Natural killer cell (primary cell): ENCODE data around the gene AGPAT3. TPM values are rescaled to one million over a fixed set of nuclear protein-coding genes. Genes with fewer than 3 reads are reported as not detected.
A peak's percentile ranks its signal among the peaks of the same experiment; 100 is the strongest.

Experiments
- ATAC-seq, 3 donors: fragments of 150-1000 bp in 2 of 3; fragments of 200-7000 bp in 1 of 3; cut with Tn5 transposase; 1 replicate in 1 of 3; 2 replicates in 2 of 3; pipeline ENCODE4 v1.10.0; 2021; ENCODE audit warnings: mild to moderate bottlenecking in 2 of 3, moderate library complexity in 2 of 3
- DNase-seq, 2 donors: peaks; one replicate each; pipeline versions ENCODE4 v3.0.0 to v3.0.0-alpha.2; 2013 to 2021; ENCODE audit warnings: mixed read lengths in 1 of 2
- H3K27ac ChIP-seq: one replicate; pipeline ENCODE4 v1.5.1; 2013; ENCODE audit warnings: mild to moderate bottlenecking, low read length
- H3K27me3 ChIP-seq: one replicate; pipeline ENCODE4 v1.6.1; 2013; ENCODE audit warnings: low read length; ENCODE audit not compliant: control insufficient read depth, insufficient read depth
- H3K36me3 ChIP-seq: one replicate; pipeline ENCODE4 v1.6.1; 2013; ENCODE audit warnings: low read length; ENCODE audit not compliant: control insufficient read depth, insufficient read depth
- H3K4me1 ChIP-seq: one replicate; pipeline ENCODE4 v1.6.1; 2013; ENCODE audit warnings: low read length; ENCODE audit not compliant: control insufficient read depth, insufficient read depth
- H3K4me3 ChIP-seq: one replicate; pipeline ENCODE4 v1.5.1; 2013; ENCODE audit warnings: low read length
- H3K9me3 ChIP-seq: one replicate; pipeline ENCODE4 v1.6.1; 2013; ENCODE audit warnings: low read length; ENCODE audit not compliant: control insufficient read depth, insufficient read depth
- H3K27ac Mint-ChIP-seq, 2 donors: one replicate each; pipeline ENCODE4 v1.8.0; 2022; ENCODE audit warnings: mild to moderate bottlenecking in 2 of 2, mixed read lengths in 2 of 2, moderate library complexity in 1 of 2
- H3K27me3 Mint-ChIP-seq, 2 donors: one replicate each; pipeline ENCODE4 v1.8.0; 2022; ENCODE audit warnings: low read depth in 2 of 2, mixed read lengths in 2 of 2
- H3K36me3 Mint-ChIP-seq: one replicate; pipeline ENCODE4 v1.8.0; 2022; ENCODE audit warnings: mixed read lengths
- H3K4me1 Mint-ChIP-seq, 2 donors: one replicate each; pipeline ENCODE4 v1.8.0; 2022; ENCODE audit warnings: mixed read lengths in 2 of 2
- H3K4me3 Mint-ChIP-seq: one replicate; pipeline ENCODE4 v1.8.0; 2022; ENCODE audit warnings: mild to moderate bottlenecking, moderate library complexity, mixed read lengths
- H3K9me3 Mint-ChIP-seq, 2 donors: one replicate each; pipeline ENCODE4 v1.8.0; 2022; ENCODE audit warnings: mixed read lengths in 2 of 2
- WGBS: methylation state at CpG from one replicate; pipeline ENCODE4 v1.1.7; 2013; ENCODE audit warnings: missing lambda C conversion rate; ENCODE audit not compliant: insufficient coverage; 5-methylcytosine and 5-hydroxymethylcytosine counted together
- intact Hi-C: fragments of 100-400 bp; cut with micrococcal nuclease; formaldehyde crosslinking; loops from one replicate; pipeline ENCODE4 v1.14.2; 2022
- total RNA-seq, 4 donors: library from RNA; stranded (reverse); fragments of 120-200 nt in 1 of 4; gene quantifications; one replicate each; pipeline versions ENCODE4 v1.2.3 to v1.2.4, GENCODE V29; 2013 to 2022
- TF ChIP-seq, protein P1 (sequence below): fragments of 200-600 bp; IDR thresholded peaks from one replicate; pipeline ENCODE4 v1.8.0; 2022; ENCODE audit warnings: antibody characterized with exemption

AGPAT3 gene
- total RNA-seq, 3 donors from 2014 or later (not counting 1 experiment from before 2014, with no cell fraction given): 39.5 to 45.7 (median 42.3) TPM

DNA sequence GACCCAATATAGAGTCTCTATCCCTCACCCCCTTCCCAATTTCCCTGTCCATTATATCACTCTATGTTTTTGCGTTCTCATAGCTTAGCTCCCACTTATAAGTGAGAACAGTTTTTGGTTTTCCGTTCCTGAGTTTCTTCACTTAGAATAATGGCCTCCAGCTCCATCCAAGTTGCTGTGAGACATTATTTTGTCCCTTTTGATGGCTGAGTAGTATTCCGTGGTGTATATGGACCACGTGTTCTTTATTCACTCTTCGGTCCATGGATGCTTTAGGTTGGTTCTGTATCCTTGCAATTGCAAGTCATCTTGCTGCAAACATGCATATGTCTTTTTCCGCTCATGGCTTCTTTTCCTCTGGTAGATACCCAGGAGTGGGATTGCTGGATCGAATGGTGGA lies 54.3 kb downstream of the AGPAT3 start:
- TF ChIP-seq, protein P1, sequence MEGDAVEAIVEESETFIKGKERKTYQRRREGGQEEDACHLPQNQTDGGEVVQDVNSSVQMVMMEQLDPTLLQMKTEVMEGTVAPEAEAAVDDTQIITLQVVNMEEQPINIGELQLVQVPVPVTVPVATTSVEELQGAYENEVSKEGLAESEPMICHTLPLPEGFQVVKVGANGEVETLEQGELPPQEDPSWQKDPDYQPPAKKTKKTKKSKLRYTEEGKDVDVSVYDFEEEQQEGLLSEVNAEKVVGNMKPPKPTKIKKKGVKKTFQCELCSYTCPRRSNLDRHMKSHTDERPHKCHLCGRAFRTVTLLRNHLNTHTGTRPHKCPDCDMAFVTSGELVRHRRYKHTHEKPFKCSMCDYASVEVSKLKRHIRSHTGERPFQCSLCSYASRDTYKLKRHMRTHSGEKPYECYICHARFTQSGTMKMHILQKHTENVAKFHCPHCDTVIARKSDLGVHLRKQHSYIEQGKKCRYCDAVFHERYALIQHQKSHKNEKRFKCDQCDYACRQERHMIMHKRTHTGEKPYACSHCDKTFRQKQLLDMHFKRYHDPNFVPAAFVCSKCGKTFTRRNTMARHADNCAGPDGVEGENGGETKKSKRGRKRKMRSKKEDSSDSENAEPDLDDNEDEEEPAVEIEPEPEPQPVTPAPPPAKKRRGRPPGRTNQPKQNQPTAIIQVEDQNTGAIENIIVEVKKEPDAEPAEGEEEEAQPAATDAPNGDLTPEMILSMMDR: no peak
- H3K27ac Mint-ChIP-seq: peak overlapping the region in 1 of 2 donors; percentile 76
- H3K9me3 Mint-ChIP-seq: no peaks in the 10 kb centered on the region
- no peak overlapping the region for H3K4me3 ChIP-seq
- H3K27me3 ChIP-seq: no peaks in the 10 kb centered on the region
- no peaks in the 10 kb centered on the region for H3K36me3 ChIP-seq
- peaks cover 23 to 25% of the 10 kb centered on the region in 2 donors for H3K27me3 Mint-ChIP-seq
- H3K4me1 ChIP-seq: peaks cover 21% of the 10 kb centered on the region
- 97% methylated on average over 7 of the region's 7 CpGs for WGBS
- H3K9me3 ChIP-seq: no peaks in the 10 kb centered on the region
- peak overlapping the region; percentile 25 for H3K4me3 Mint-ChIP-seq
- peaks cover 37 to 55% of the 10 kb centered on the region in 2 donors for H3K4me1 Mint-ChIP-seq
- no peaks in the 10 kb centered on the region for H3K36me3 Mint-ChIP-seq
- DNase-seq: no peak
- ATAC-seq: no peak
- intact Hi-C loops: loop anchor here (5.0 kb wide), 2 partner anchors 37 to 52 kb away; partner anchors contain the start of gene AGPAT3
- H3K27ac ChIP-seq: no peak overlapping the region

DNA sequence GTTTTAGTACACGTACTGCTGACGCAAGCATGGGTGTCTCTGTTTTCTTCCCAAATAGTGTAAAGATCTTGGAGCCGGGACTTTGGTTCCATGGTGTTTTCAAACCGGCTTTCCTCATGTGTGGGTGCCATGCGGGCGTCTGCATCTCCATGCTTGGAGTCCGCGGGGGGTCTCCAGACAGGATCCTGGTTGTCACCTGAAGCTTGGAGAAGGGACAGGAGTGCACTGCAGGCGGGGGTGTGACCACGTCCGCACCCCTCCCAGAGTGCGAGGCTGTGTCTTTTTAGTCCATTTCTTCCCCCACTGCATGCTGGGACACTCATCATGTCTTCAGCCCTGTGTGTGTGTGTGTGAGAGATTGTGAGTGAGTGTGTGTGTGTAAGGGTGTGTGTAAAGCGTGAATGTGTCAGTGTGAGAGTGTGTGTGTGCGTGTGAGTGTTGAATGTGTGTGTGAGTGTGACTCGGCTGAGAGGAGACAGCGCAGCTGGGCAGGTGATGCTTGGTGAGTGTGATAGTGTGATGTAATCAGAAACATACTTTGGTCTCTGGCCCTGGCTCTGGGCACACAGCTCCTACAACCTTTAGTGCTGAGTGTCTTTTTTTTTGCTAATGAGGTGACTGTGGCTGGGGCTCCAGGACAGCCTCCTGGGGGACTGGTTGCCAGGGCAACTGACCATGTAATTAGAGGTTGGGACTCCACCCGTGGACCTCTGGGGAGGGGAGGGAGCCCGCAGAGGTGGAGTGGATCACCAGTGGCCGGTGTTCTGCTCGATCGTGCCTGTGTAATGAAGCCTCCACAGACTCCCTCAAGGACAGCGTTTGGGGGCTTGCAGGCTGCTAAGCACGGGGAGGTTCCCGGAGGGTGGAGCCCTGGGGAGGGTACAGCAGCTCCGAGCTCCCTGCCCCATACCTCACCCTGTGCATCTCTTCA lies 55.1 kb downstream of the AGPAT3 start:
- Mint-ChIP-seq H3K27ac (no peak overlapping the region), H3K9me3 (no peaks in the 10 kb centered on the region), H3K4me1 (peaks cover 37 to 55% of the 10 kb centered on the region in 2 donors), H3K4me3 (no peak overlapping the region), H3K36me3 (no peaks in the 10 kb centered on the region), H3K27me3 (peaks cover 23 to 25% of the 10 kb centered on the region in 2 donors)
- DNase-seq (no peak), ATAC-seq (no peak)
- 97% methylated on average over 25 of the region's 25 CpGs for WGBS
- H3K27ac ChIP-seq: no peak overlapping the region
- no peak overlapping the region for H3K4me3 ChIP-seq
- H3K9me3 ChIP-seq: no peaks in the 10 kb centered on the region
- intact Hi-C loops: loop anchor here (5.0 kb wide), 2 partner anchors 38 to 53 kb away; partner anchors contain the start of gene AGPAT3
- H3K27me3 ChIP-seq: no peaks in the 10 kb centered on the region
- TF ChIP-seq, protein P1: no peak
- peaks cover 21% of the 10 kb centered on the region for H3K4me1 ChIP-seq
- H3K36me3 ChIP-seq: no peaks in the 10 kb centered on the region

DNA sequence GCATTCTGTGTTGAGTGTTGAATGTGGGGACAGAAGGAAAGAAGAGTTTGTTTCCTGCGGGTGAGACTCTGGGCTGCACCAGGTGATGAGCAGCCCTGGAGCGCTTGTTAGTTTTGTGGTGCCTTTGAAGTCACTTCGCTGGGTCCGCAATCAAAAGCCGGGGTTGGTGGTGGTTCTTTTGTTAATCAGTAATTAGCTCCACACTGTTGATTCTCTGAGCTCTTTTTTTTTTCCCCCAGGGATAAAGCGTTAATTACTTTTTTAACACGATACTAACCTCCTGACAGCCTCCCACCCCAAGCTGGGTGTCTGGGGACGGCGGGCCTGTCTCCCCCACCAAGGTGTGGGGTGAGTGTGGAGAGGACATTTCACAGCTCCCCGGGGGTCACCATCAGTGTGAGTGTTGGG lies 56.6 kb downstream of the AGPAT3 start:
- no peaks in the 10 kb centered on the region for H3K27me3 ChIP-seq
- H3K4me3 ChIP-seq: no peak overlapping the region
- Mint-ChIP-seq H3K4me1 (peaks cover 33 to 49% of the 10 kb centered on the region in 2 donors), H3K9me3 (no peaks in the 10 kb centered on the region), H3K4me3 (no peak overlapping the region), H3K36me3 (no peaks in the 10 kb centered on the region), H3K27me3 (peaks cover 18 to 25% of the 10 kb centered on the region in 2 donors), H3K27ac (no peak overlapping the region)
- DNase-seq: peak in 1 of 2 donors; percentile 76
- no peaks in the 10 kb centered on the region for H3K36me3 ChIP-seq
- no peak for ATAC-seq
- H3K9me3 ChIP-seq: no peaks in the 10 kb centered on the region
- intact Hi-C loops: no loop called here
- TF ChIP-seq, protein P1: no peak
- 70% methylated on average over 7 of the region's 10 CpGs for WGBS
- no peak overlapping the region for H3K27ac ChIP-seq
- H3K4me1 ChIP-seq: peaks cover 21% of the 10 kb centered on the region
